Measurements from ENCODE around the gene PLPPR1. TPM values are rescaled to one million over a fixed set of nuclear protein-coding genes. Genes with fewer than 3 reads are reported as not detected.
A peak's percentile ranks its signal among the peaks of the same experiment; 100 is the strongest.

PLPPR1 gene
- total and polyA plus RNA-seq, 2 of the 13 experiments (the other 11 are each of a cell fraction or from before 2014, with no cell fraction given) = 16.0 to 84.7 TPM

GRCh38 chr9:101354765-101355708 is 326.5 kb downstream of the PLPPR1 start (continued):
- TF ChIP-seq KIAA2018 (CRISPR knock-in tag; IDR thresholded peaks at IDR 0.05; ENCODE audit: borderline replicate concordance) = no peak

- 45% methylated on average over 1 of the region's 1 CpG for WGBS (ENCODE audit: low lambda C conversion rate)
- DNase-seq (ENCODE audit: low spot score) (no peak), FAIRE-seq (no peak), ATAC-seq (no peak)
- no peaks in the 10 kb centered on the region for H3K9me3 ChIP-seq (ENCODE audit: low read length)
- H3K9ac ChIP-seq (ENCODE audit: insufficient read depth, low read depth, low read length) = no peak overlapping the region
- no peaks in the 10 kb centered on the region for H3K27me3 ChIP-seq (ENCODE audit: control insufficient read depth in 1 of 2, insufficient read depth in 2 of 2, low read length in 2 of 2)
- POLR2A ChIA-PET = interaction anchor here (1.2 to 1.6 kb wide), 3 partner anchors 9 to 32 kb away, joined by 3 to 4 read pairs (median 3); no protein-coding TSS in a partner anchor
- CTCF ChIA-PET (ENCODE audit: low intra/inter-chr PET ratio, low total read pairs) = no interaction called here
- no peaks in the 10 kb centered on the region for H3K36me3 ChIP-seq (replicated peaks in 1 of 2; ENCODE audit: control insufficient read depth in 1 of 2, insufficient read depth in 2 of 2, low read length in 2 of 2)
- H3K79me2 ChIP-seq (ENCODE audit: insufficient read depth, low read length) = no peaks in the 10 kb centered on the region
- H3K4me2 ChIP-seq (ENCODE audit: low read depth, low read length) = no peak overlapping the region
- no peaks in the 10 kb centered on the region for H4K20me1 ChIP-seq (ENCODE audit: insufficient read depth, low read length)
- intact Hi-C loops (cut with micrococcal nuclease; ENCODE audit: unreplicated experiment) (no loop called here), in situ Hi-C loops (cut with HindIII; ENCODE audit: extremely low pct_ligation_motif_present, low pct_unique_long_range_greater_than_20kb) (no loop called here)
- peaks cover 91% of the 10 kb centered on the region for H3K4me1 ChIP-seq (ENCODE audit: insufficient read depth, low read length)
- H3K27ac ChIP-seq (ENCODE audit: extremely low read length, insufficient read depth, low read length) = no peak overlapping the region
- no peak overlapping the region for H3K4me3 ChIP-seq (replicated peaks in 1 of 3; ENCODE audit: insufficient read depth in 1 of 3, low read depth in 2 of 3, low read length in 3 of 3)
- H2AFZ ChIP-seq (ENCODE audit: low read length) = no peak overlapping the region
- no TSS peak for BruUV-seq (replicated peaks)
- no peak for TF ChIP-seq TFDP1 (CRISPR knock-in tag; IDR thresholded peaks at IDR 0.05; ENCODE audit: borderline replicate concordance)
- no peak for TF ChIP-seq CENPBD1 (CRISPR knock-in tag; IDR thresholded peaks at IDR 0.05; ENCODE audit: borderline replicate concordance, low read depth)
- TF ChIP-seq ZBTB38 (CRISPR knock-in tag; IDR thresholded peaks at IDR 0.05) = peak; percentile 45; the same call in 1 of the 2 replicates
- TF ChIP-seq SRY (CRISPR knock-in tag; IDR thresholded peaks at IDR 0.05) = no peak
- TF ChIP-seq TEAD3 (CRISPR knock-in tag; optimal IDR thresholded peaks at IDR 0.05; ENCODE audit: borderline replicate concordance) = peak; percentile 40
- TF ChIP-seq MAFF (IDR thresholded peaks at IDR 0.05; ENCODE audit: low read depth, low read length) = peak; percentile 68
- TF ChIP-seq ZEB1 (IDR thresholded peaks at IDR 0.05; ENCODE audit: insufficient replicate concordance, low read depth) = no peak
- no peak for TF ChIP-seq ZNF768 (CRISPR knock-in tag; IDR thresholded peaks at IDR 0.05)
- TF ChIP-seq NONO (IDR thresholded peaks at IDR 0.05) = no peak
- no peak for TF ChIP-seq NONO (CRISPR knock-in tag; conservative IDR thresholded peaks at IDR 0.05)
These were observed 328.1 kb downstream of the PLPPR1 start for GRCh38 chr9:101356619-101357018.
